Neural cell (in vitro differentiated cells): ENCODE results near the gene ARHGAP29. TPM values are rescaled to one million over a fixed set of nuclear protein-coding genes. Genes with fewer than 3 reads are reported as not detected.

Experiments used
- H2AFZ ChIP-seq: fragments of 200-600, 300-800 bp; sonication (generic), shearing (Covaris generic); 2 replicates; pipeline ENCODE4 v1.6.0; 2014; ENCODE audit warnings: low read depth, mild to moderate bottlenecking, antibody characterized with exemption, low read length, moderate library complexity
- H3F3A ChIP-seq: fragments of 200-600 bp; shearing (Covaris generic); 2 replicates; pipeline ENCODE4 v1.6.1; 2016; ENCODE audit warnings: mild to moderate bottlenecking, moderate library complexity, mixed read lengths, antibody characterized with exemption, low read length; ENCODE audit not compliant: insufficient read depth, poor library complexity, severe bottlenecking
- H3K27ac ChIP-seq: fragments of 200-600, 300-800 bp; sonication (generic), shearing (Covaris generic); 2 replicates; pipeline ENCODE4 v1.5.1; 2014; ENCODE audit warnings: mild to moderate bottlenecking, low read length, moderate library complexity
- H3K27me3 ChIP-seq: fragments of 300-800, 200-600 bp; sonication (generic), shearing (Covaris generic); 2 replicates; pipeline ENCODE4 v1.6.0; 2014; ENCODE audit warnings: mild to moderate bottlenecking, low read depth, low read length, moderate library complexity; ENCODE audit not compliant: insufficient read depth
- H3K36me3 ChIP-seq: fragments of 300-800, 200-600 bp; sonication (generic), shearing (Covaris generic); 2 replicates; pipeline ENCODE4 v1.5.1; 2014; ENCODE audit warnings: mild to moderate bottlenecking, antibody characterized with exemption, low read length, moderate library complexity; ENCODE audit not compliant: insufficient read depth
- H3K4me2 ChIP-seq: fragments of 300-800, 200-600 bp; sonication (generic), shearing (Covaris generic); 2 replicates; pipeline ENCODE4 v1.6.0; 2014; ENCODE audit warnings: mild to moderate bottlenecking, low read length
- H3K4me3 ChIP-seq: fragments of 300-800, 200-600 bp; sonication (generic), shearing (Covaris generic); 2 replicates; pipeline ENCODE4 v1.5.1; 2014; ENCODE audit warnings: mild to moderate bottlenecking, low read length, moderate library complexity
- H3K79me2 ChIP-seq: fragments of 200-600 bp; shearing (Covaris generic); replicated peaks from 2 replicates; pipeline ENCODE4 v1.6.0; 2014; ENCODE audit warnings: mild to moderate bottlenecking, low read length, moderate library complexity; ENCODE audit not compliant: insufficient read depth
- H3K9ac ChIP-seq: fragments of 300-800, 200-600 bp; sonication (generic), shearing (Covaris generic); 2 replicates; pipeline ENCODE4 v1.6.1; 2016; ENCODE audit warnings: mild to moderate bottlenecking, low read length, mixed read lengths
- H3K9me2 ChIP-seq: fragments of 200-600 bp; shearing (Covaris generic); 2 replicates; pipeline ENCODE4 v1.6.1; 2016; ENCODE audit warnings: mild to moderate bottlenecking, low read length, mixed read lengths; ENCODE audit not compliant: insufficient read depth
- H3K9me3 ChIP-seq: fragments of 200-600, 300-800 bp; sonication (generic), shearing (Covaris generic); 2 replicates; pipeline ENCODE4 v1.6.1; 2016; ENCODE audit warnings: mild to moderate bottlenecking, mixed run types, low read length, moderate library complexity, mixed read lengths
- H4K20me1 ChIP-seq: fragments of 200-600 bp; shearing (Covaris generic); 2 replicates; pipeline ENCODE4 v1.6.1; 2016; ENCODE audit warnings: mild to moderate bottlenecking, mixed run types; ENCODE audit not compliant: insufficient read depth
- CTCF ChIP-seq: fragments of 450-650 bp; IDR thresholded peaks from 2 replicates; pipeline ENCODE4 v1.5.1; 2014; ENCODE audit warnings: antibody characterized with exemption, mild to moderate bottlenecking, moderate library complexity; ENCODE audit not compliant: poor library complexity, severe bottlenecking
- EP300 ChIP-seq: fragments of 450-650 bp; conservative IDR thresholded peaks from 2 replicates; pipeline ENCODE4 v1.6.1; 2014; ENCODE audit warnings: antibody characterized with exemption, mild to moderate bottlenecking, moderate library complexity; ENCODE audit not compliant: poor library complexity, severe bottlenecking
- EZH2 ChIP-seq: fragments of 200-600, 300-800 bp; shearing (Covaris generic), sonication (generic); IDR thresholded peaks from 2 replicates; pipeline ENCODE4 v1.6.1; 2014; ENCODE audit warnings: antibody characterized with exemption, low read length, borderline replicate concordance, mild to moderate bottlenecking; ENCODE audit not compliant: insufficient read depth, poor library complexity, severe bottlenecking
- MXI1 ChIP-seq: fragments of 450-650 bp; conservative IDR thresholded peaks from 2 replicates; pipeline ENCODE4 v1.6.1; 2014; ENCODE audit warnings: antibody characterized with exemption, mild to moderate bottlenecking; ENCODE audit not compliant: poor library complexity, severe bottlenecking
- POLR2AphosphoS5 ChIP-seq: IDR thresholded peaks from 2 replicates; pipeline ENCODE4 v1.6.1; 2012
- RAD21 ChIP-seq: fragments of 450-650 bp; conservative IDR thresholded peaks from 2 replicates; pipeline ENCODE4 v1.6.1; 2014; ENCODE audit warnings: antibody characterized with exemption, mild to moderate bottlenecking, moderate library complexity
- REST ChIP-seq: IDR thresholded peaks from 2 replicates; pipeline ENCODE4 v1.6.1; 2012; ENCODE audit warnings: borderline replicate concordance
- SMC3 ChIP-seq: fragments of 450-650 bp; conservative IDR thresholded peaks from 2 replicates; pipeline ENCODE4 v1.6.1; 2014; ENCODE audit warnings: antibody characterized with exemption, mild to moderate bottlenecking, moderate library complexity; ENCODE audit not compliant: poor library complexity
- TAF1 ChIP-seq: IDR thresholded peaks from 2 replicates; pipeline ENCODE4 v1.6.1; 2012; ENCODE audit warnings: low read depth
- polyA plus RNA-seq: library from polyadenylated mRNA; depleted of rRNA; stranded (reverse); fragments of >200 nt; gene quantifications from 2 replicates; pipeline ENCODE4 v1.2.3, GENCODE V29; 2014

ARHGAP29 gene
- polyA plus RNA-seq, 1 donor from 2014 or later, result 1.2 TPM

GRCh38 chr1:94279038-94279437 is 41.7 kb upstream of the ARHGAP29 start:
- Histone ChIP-seq H3K4me3 (no peak overlapping the region), H2AFZ (no peak overlapping the region), H3K79me2 (no peaks in the 10 kb centered on the region), H3K9me3 (no peaks in the 10 kb centered on the region), H3K27ac (no peak overlapping the region), H4K20me1 (no peaks in the 10 kb centered on the region), H3K4me2 (no peak overlapping the region), H3K9ac (no peak overlapping the region), H3K27me3 (no peaks in the 10 kb centered on the region), H3K9me2 (no peaks in the 10 kb centered on the region), H3F3A (no peaks in the 10 kb centered on the region), H3K36me3 (no peaks in the 10 kb centered on the region)
- TF ChIP-seq POLR2AphosphoS5, result no peak
- TF ChIP-seq CTCF, result no peak
- TF ChIP-seq EP300, result no peak
- no peak for TF ChIP-seq EZH2
- no peak for TF ChIP-seq REST
- no peak for TF ChIP-seq RAD21
- no peak for TF ChIP-seq TAF1
- no peak for TF ChIP-seq MXI1
- TF ChIP-seq SMC3, result no peak

GRCh38 chr1:94276988-94277434 is 39.6 kb upstream of the ARHGAP29 start:
- Histone ChIP-seq H4K20me1 (no peaks in the 10 kb centered on the region), H3K27ac (no peak overlapping the region)

GRCh38 chr1:94275083-94275482 is 37.7 kb upstream of the ARHGAP29 start:
- Histone ChIP-seq H3F3A (no peaks in the 10 kb centered on the region), H2AFZ (no peak overlapping the region), H3K9me3 (no peaks in the 10 kb centered on the region), H3K9ac (no peak overlapping the region), H3K4me2 (no peak overlapping the region), H3K36me3 (no peaks in the 10 kb centered on the region), H3K79me2 (no peaks in the 10 kb centered on the region), H3K4me3 (no peak overlapping the region), H3K27ac (no peak overlapping the region), H3K9me2 (no peaks in the 10 kb centered on the region), H4K20me1 (no peaks in the 10 kb centered on the region), H3K27me3 (no peaks in the 10 kb centered on the region)
- TF ChIP-seq CTCF, result no peak
- TF ChIP-seq MXI1, result no peak
- TF ChIP-seq TAF1, result no peak
- TF ChIP-seq REST, result no peak
- no peak for TF ChIP-seq EZH2
- TF ChIP-seq SMC3, result no peak
- TF ChIP-seq EP300, result no peak
- no peak for TF ChIP-seq POLR2AphosphoS5
- TF ChIP-seq RAD21, result no peak

More at GRCh38 chr1:94276988-94277434, 39.6 kb upstream of the ARHGAP29 start:
- Histone ChIP-seq H3K36me3 (no peaks in the 10 kb centered on the region), H3F3A (no peaks in the 10 kb centered on the region), H3K9ac (no peak overlapping the region), H3K9me3 (no peaks in the 10 kb centered on the region), H3K4me2 (no peak overlapping the region), H3K4me3 (no peak overlapping the region), H2AFZ (no peak overlapping the region), H3K27me3 (no peaks in the 10 kb centered on the region), H3K9me2 (no peaks in the 10 kb centered on the region), H3K79me2 (no peaks in the 10 kb centered on the region)
- TF ChIP-seq POLR2AphosphoS5 (no peak), RAD21 (no peak)
